ENCODE results near the gene PPIG.

The PPIG gene

DNA sequence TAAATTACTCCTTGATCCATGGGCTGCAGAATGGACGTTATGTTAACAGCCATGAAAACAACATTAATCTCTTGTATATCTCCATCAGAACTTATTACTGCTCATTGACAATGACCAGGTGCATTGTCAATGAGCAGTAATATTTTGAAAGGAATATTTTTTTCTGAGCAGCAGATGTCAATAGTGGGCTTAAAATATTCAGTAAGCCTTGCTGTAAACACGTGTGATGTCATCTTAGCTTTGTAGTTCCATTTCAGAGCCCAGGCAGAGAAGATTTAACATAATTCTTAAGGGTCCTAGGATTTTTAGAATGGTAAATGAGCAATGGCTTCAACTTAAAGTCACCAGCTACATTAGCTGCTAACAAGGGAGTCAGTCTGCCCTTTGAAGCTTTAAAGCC is 83.4 kb downstream of the PPIG start:
- no peak for TF ChIP-seq CTCF (IDR thresholded peaks at IDR 0.05)
- no peak for TF ChIP-seq ZFX (IDR thresholded peaks at IDR 0.05; ENCODE audit: borderline replicate concordance)
- no peak overlapping the region for H3K27ac ChIP-seq

GRCh38 chr2:169670215-169670651 is 86.1 kb downstream of the PPIG start:
- no peak overlapping the region for H3K27ac ChIP-seq
- no peak for TF ChIP-seq CTCF (IDR thresholded peaks at IDR 0.05)
- no peak for TF ChIP-seq ZFX (IDR thresholded peaks at IDR 0.05; ENCODE audit: borderline replicate concordance)

GRCh38 chr2:169670937-169671336 is 86.8 kb downstream of the PPIG start:
- H3K27ac ChIP-seq: no peak overlapping the region
- TF ChIP-seq CTCF (IDR thresholded peaks at IDR 0.05): no peak
- TF ChIP-seq ZFX (IDR thresholded peaks at IDR 0.05; ENCODE audit: borderline replicate concordance): no peak

DNA sequence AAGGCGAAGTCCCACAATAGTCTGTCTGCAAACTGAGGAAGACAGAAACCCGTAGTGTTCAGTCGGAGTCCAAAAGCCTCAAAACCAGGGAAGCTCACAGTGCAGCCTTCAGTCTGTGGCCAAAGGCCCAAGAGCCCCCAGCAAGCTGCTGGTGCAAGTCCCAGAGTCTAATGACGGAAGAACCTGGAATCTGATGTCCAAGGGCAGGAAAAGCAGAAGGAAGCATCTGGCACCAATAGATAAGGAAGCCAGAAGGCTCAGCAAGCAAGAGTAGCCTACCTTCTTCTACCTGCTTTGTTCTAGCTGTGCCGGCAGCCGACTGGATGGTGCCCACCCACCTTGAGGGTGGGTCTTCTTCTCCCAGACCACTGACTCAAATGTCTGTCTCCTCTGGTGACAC is 88.3 kb downstream of the PPIG start:
- no peak for TF ChIP-seq CTCF (IDR thresholded peaks at IDR 0.05)
- TF ChIP-seq ZFX (IDR thresholded peaks at IDR 0.05; ENCODE audit: borderline replicate concordance): no peak
- no peak overlapping the region for H3K27ac ChIP-seq

DNA sequence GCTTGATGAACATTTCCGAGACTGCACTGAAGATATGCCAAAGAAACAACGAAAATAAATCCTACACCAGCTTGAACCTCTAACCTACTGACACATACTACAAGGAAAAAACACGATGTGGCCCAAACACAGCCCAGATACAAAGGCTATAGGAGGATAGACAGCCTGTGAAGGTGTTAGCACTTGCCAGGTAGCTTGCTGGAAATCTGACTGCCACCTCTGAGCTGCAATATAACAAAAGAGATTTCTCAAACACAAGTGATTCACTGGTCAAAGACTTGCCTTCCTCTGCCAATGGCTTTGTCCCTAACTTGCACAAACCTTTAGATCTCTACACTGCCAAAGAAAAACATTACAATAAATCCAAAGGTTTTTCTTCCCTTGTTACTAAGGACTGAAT is 89.0 kb downstream of the PPIG start:
- H3K27ac ChIP-seq: no peak overlapping the region
- TF ChIP-seq CTCF (IDR thresholded peaks at IDR 0.05) (no peak), ZFX (IDR thresholded peaks at IDR 0.05; ENCODE audit: borderline replicate concordance) (no peak)

GRCh38 chr2:169673921-169674320 is 89.8 kb downstream of the PPIG start:
- TF ChIP-seq ZFX (IDR thresholded peaks at IDR 0.05; ENCODE audit: borderline replicate concordance) (no peak), CTCF (IDR thresholded peaks at IDR 0.05) (no peak)
- no peak overlapping the region for H3K27ac ChIP-seq

DNA sequence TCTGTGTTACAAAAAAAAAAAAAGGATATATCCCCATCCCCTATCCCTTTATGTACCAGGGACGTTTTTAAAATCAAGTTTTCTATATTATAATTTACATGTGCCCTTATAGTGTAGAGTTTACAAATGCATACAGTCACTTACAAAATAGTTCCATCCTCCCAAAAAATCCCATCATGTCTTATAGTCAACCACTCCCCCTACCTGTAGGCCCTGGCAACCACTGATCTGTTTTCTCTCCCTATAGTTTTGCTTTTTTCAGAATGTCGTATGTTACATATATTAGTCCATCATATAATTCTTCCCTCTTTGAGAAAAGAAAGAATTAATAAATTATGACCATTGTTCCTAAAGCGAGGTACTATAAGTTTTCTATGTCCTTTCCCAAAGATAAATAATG is 92.2 kb downstream of the PPIG start:
- TF ChIP-seq ZFX (IDR thresholded peaks at IDR 0.05; ENCODE audit: borderline replicate concordance) (no peak), CTCF (IDR thresholded peaks at IDR 0.05) (peak; percentile 25)
- H3K27ac ChIP-seq: no peak overlapping the region
